Cardiac muscle cell (in vitro differentiated cells and primary cell): ENCODE data around the gene RFK. TPM values are rescaled to one million over a fixed set of nuclear protein-coding genes. Genes with fewer than 3 reads are reported as not detected.

Experiments used
- DNase-seq, 2 donors: peaks; one replicate each; pipeline versions ENCODE4 v3.0.0 to v3.0.0-alpha.2; 2010 to 2017; ENCODE audit warnings: low read depth in 1 of 2, low spot score in 1 of 2
- H3K27ac ChIP-seq: fragments of 200-600 bp; sonication (generic); 2 replicates; pipeline ENCODE4 v1.5.1; 2016
- H3K27me3 ChIP-seq: fragments of 200-600 bp; sonication (generic); 2 replicates; pipeline ENCODE4 v1.6.0; 2016; ENCODE audit warnings: control low read depth
- H3K36me3 ChIP-seq: fragments of 200-600 bp; sonication (generic); 2 replicates; pipeline ENCODE4 v1.5.1; 2016; ENCODE audit warnings: control low read depth
- H3K4me1 ChIP-seq: fragments of 200-600 bp; sonication (generic); 2 replicates; pipeline ENCODE4 v1.8.1; 2017; ENCODE audit warnings: low read depth, mild to moderate bottlenecking, mixed run types
- H3K4me3 ChIP-seq: fragments of 200-600 bp; sonication (generic); 2 replicates; pipeline ENCODE4 v1.5.1; 2016; ENCODE audit warnings: mild to moderate bottlenecking
- H3K9me3 ChIP-seq: fragments of 200-600 bp; sonication (generic); 2 replicates; pipeline ENCODE4 v1.5.1; 2017; ENCODE audit warnings: low read depth, mild to moderate bottlenecking, control low read depth
- CTCF ChIP-seq: IDR thresholded peaks from 2 replicates; pipeline ENCODE4 v1.5.1; 2012; ENCODE audit warnings: low read depth, mild to moderate bottlenecking, low read length
- polyA plus RNA-seq: library from polyadenylated mRNA; unstranded; fragments of >200 nt; fragmentation: Nextera tagmentation; extraction: Ambion mirVana; gene quantifications from 2 replicates; pipeline ENCODE4 v1.2.1, GENCODE V29; 2016
- total RNA-seq: library from RNA; depleted of rRNA; stranded (reverse); fragments of >200 nt; gene quantifications from 2 replicates; pipeline ENCODE4 v1.2.3, GENCODE V29; 2016

RFK gene
- total and polyA plus RNA-seq, 2 experiments from 2014 or later, result 14.2 to 18.2 TPM

GRCh38 chr9:76341616-76342015 is 52.6 kb downstream of the RFK start:
- no peak overlapping the region for H3K4me3 ChIP-seq
- no peaks in the 10 kb centered on the region for H3K36me3 ChIP-seq
- no peaks in the 10 kb centered on the region for H3K4me1 ChIP-seq
- TF ChIP-seq CTCF, result no peak
- DNase-seq, result peak in 1 of 2 donors; percentile 0
- H3K9me3 ChIP-seq, result no peaks in the 10 kb centered on the region
- no peak overlapping the region for H3K27ac ChIP-seq
- no peaks in the 10 kb centered on the region for H3K27me3 ChIP-seq

- Histone ChIP-seq H3K27ac (no peak overlapping the region), H3K9me3 (no peaks in the 10 kb centered on the region), H3K4me3 (no peak overlapping the region), H3K36me3 (no peaks in the 10 kb centered on the region), H3K27me3 (no peaks in the 10 kb centered on the region), H3K4me1 (no peaks in the 10 kb centered on the region)
- no peak for TF ChIP-seq CTCF
- DNase-seq, result no peak
Observed at GRCh38 chr9:76338418-76338817, 55.8 kb downstream of the RFK start.

GRCh38 chr9:76336027-76336426 is 58.2 kb downstream of the RFK start:
- H3K4me3 ChIP-seq, result no peak overlapping the region
- no peaks in the 10 kb centered on the region for H3K9me3 ChIP-seq
- H3K36me3 ChIP-seq, result no peaks in the 10 kb centered on the region
- H3K4me1 ChIP-seq, result no peaks in the 10 kb centered on the region
- no peaks in the 10 kb centered on the region for H3K27me3 ChIP-seq
- H3K27ac ChIP-seq, result no peak overlapping the region
- DNase-seq, result no peak
- TF ChIP-seq CTCF, result no peak

Other genes starting within 250 kb of the RFK start
- gene GCNT1, start 64.8 kb upstream of the RFK start, total RNA-seq, result 0.66 and 0.67 TPM in 2 replicates
- gene GCNT1, start 64.8 kb upstream of the RFK start, polyA plus RNA-seq, result 0.22 and 0.96 TPM in 2 replicates